ENCODE measurements around the gene AKAP6.

DNA sequence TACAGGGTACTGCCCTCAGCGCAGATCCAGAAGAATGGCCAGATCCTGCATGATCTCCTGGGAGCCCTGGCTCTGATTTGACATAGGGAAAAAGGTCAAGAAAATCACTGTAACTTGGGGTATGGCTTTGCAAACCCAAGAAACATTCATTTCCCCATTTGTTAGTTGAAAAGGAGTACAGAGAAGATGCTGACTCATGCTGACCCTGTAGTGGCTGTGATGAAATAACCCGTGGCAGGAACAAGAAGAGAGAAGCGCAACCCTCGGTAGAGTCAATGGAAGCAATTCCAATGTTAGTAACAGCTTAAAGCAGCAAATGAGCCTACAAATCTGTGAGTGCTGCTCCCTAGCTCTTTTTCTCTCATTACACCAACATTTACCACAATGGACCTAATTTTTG is 328.0 kb downstream of the AKAP6 start:
- no peak for TF ChIP-seq POLR2A (IDR thresholded peaks at IDR 0.05)
- TF ChIP-seq, protein P1, sequence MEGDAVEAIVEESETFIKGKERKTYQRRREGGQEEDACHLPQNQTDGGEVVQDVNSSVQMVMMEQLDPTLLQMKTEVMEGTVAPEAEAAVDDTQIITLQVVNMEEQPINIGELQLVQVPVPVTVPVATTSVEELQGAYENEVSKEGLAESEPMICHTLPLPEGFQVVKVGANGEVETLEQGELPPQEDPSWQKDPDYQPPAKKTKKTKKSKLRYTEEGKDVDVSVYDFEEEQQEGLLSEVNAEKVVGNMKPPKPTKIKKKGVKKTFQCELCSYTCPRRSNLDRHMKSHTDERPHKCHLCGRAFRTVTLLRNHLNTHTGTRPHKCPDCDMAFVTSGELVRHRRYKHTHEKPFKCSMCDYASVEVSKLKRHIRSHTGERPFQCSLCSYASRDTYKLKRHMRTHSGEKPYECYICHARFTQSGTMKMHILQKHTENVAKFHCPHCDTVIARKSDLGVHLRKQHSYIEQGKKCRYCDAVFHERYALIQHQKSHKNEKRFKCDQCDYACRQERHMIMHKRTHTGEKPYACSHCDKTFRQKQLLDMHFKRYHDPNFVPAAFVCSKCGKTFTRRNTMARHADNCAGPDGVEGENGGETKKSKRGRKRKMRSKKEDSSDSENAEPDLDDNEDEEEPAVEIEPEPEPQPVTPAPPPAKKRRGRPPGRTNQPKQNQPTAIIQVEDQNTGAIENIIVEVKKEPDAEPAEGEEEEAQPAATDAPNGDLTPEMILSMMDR (IDR thresholded peaks at IDR 0.05), result no peak

Measured in right lobe of liver (tissue), 4 donors.